H9 (cell line): Measurements from ENCODE around the gene CDK11A. TPM values are rescaled to one million over a fixed set of nuclear protein-coding genes. Genes with fewer than 3 reads are reported as not detected.

Source experiments
- DNase-seq: peaks from one replicate; pipeline ENCODE4 v3.0.0-alpha.2; 2017
- H2AFZ ChIP-seq: one replicate; pipeline ENCODE4 v1.6.1; 2013; ENCODE audit warnings: mild to moderate bottlenecking, low read length, control low read depth, moderate library complexity
- H2AK5ac ChIP-seq: 2 replicates; pipeline ENCODE4 v1.6.1; 2013; ENCODE audit warnings: low read length, control low read depth, mixed read lengths; ENCODE audit not compliant: insufficient read length
- H2BK120ac ChIP-seq: one replicate; pipeline ENCODE4 v1.6.1; 2013; ENCODE audit warnings: low read depth, mild to moderate bottlenecking, low read length, control low read depth, inconsistent platforms; ENCODE audit not compliant: poor library complexity, severe bottlenecking
- H2BK12ac ChIP-seq: 2 replicates; pipeline ENCODE4 v1.6.1; 2013; ENCODE audit warnings: low read length, control low read depth, mixed read lengths, low read depth; ENCODE audit not compliant: insufficient read length
- H2BK15ac ChIP-seq: 2 replicates; pipeline ENCODE4 v1.6.1; 2013; ENCODE audit warnings: low read depth, low read length, control low read depth
- H2BK20ac ChIP-seq: one replicate; pipeline ENCODE4 v1.6.1; 2013; ENCODE audit warnings: low read depth, mild to moderate bottlenecking, low read length, control low read depth, inconsistent platforms; ENCODE audit not compliant: poor library complexity, severe bottlenecking
- H2BK5ac ChIP-seq: 2 replicates; pipeline ENCODE4 v1.6.1; 2013; ENCODE audit warnings: low read length, control low read depth, mixed read lengths; ENCODE audit not compliant: insufficient read length
- H3K14ac ChIP-seq: 2 replicates; pipeline ENCODE4 v1.6.1; 2013; ENCODE audit warnings: low read length, control low read depth; ENCODE audit not compliant: insufficient read depth
- H3K18ac ChIP-seq: 2 replicates; pipeline ENCODE4 v1.6.1; 2013; ENCODE audit warnings: low read depth, mild to moderate bottlenecking, mixed read lengths, low read length, control low read depth; ENCODE audit not compliant: insufficient read length
- H3K23ac ChIP-seq: 2 replicates; pipeline ENCODE4 v1.6.1; 2013; ENCODE audit warnings: low read length, control low read depth, mixed read lengths, low read depth; ENCODE audit not compliant: insufficient read length
- H3K23me2 ChIP-seq: 2 replicates; pipeline ENCODE4 v1.6.1; 2013; ENCODE audit warnings: low read depth, mild to moderate bottlenecking, mixed read lengths, low read length, control low read depth; ENCODE audit not compliant: insufficient read length, poor library complexity, severe bottlenecking
- H3K27ac ChIP-seq: 2 replicates; pipeline ENCODE4 v1.5.1; 2013; ENCODE audit warnings: low read length, control low read depth, mixed read lengths, low read depth; ENCODE audit not compliant: insufficient read length
- H3K27me3 ChIP-seq: 2 replicates; pipeline ENCODE4 v1.6.1; 2013; ENCODE audit warnings: low read length, control low read depth, inconsistent platforms; ENCODE audit not compliant: insufficient read depth
- H3K4ac ChIP-seq: 2 replicates; pipeline ENCODE4 v1.6.1; 2013; ENCODE audit warnings: low read depth, mild to moderate bottlenecking, control low read depth, inconsistent platforms, low read length, moderate library complexity
- H3K4me1 ChIP-seq: 2 replicates; pipeline ENCODE4 v1.6.1; 2013; ENCODE audit warnings: low read length, control low read depth, inconsistent platforms; ENCODE audit not compliant: insufficient read depth
- H3K4me2 ChIP-seq: 2 replicates; pipeline ENCODE4 v1.6.1; 2013; ENCODE audit warnings: low read length, control low read depth, mixed read lengths; ENCODE audit not compliant: insufficient read length, insufficient read depth
- H3K56ac ChIP-seq: 2 replicates; pipeline ENCODE4 v1.6.1; 2013; ENCODE audit warnings: low read depth, mild to moderate bottlenecking, mixed read lengths, low read length, control low read depth; ENCODE audit not compliant: insufficient read length
- H3K79me1 ChIP-seq: 2 replicates; pipeline ENCODE4 v1.6.1; 2013; ENCODE audit warnings: low read depth, mild to moderate bottlenecking, moderate library complexity, low read length, control low read depth, inconsistent platforms; ENCODE audit not compliant: insufficient read depth, poor library complexity, severe bottlenecking
- H3K79me2 ChIP-seq: 2 replicates; pipeline ENCODE4 v1.6.1; 2013; ENCODE audit warnings: low read length, control low read depth, inconsistent platforms; ENCODE audit not compliant: insufficient read depth
- H3K9ac ChIP-seq: 2 replicates; pipeline ENCODE4 v1.6.1; 2013; ENCODE audit warnings: low read length, control low read depth, mixed read lengths; ENCODE audit not compliant: insufficient read length; ENCODE audit errors: extremely low read depth
- H3K9me3 ChIP-seq: one replicate; pipeline ENCODE4 v1.6.1; 2013; ENCODE audit warnings: low read depth, low read length, inconsistent platforms; ENCODE audit not compliant: control insufficient read depth
- H3T11ph ChIP-seq: one replicate; pipeline ENCODE4 v1.6.1; 2013; ENCODE audit warnings: mild to moderate bottlenecking, low read length, control low read depth, inconsistent platforms
- H4K20me1 ChIP-seq: one replicate; pipeline ENCODE4 v1.6.1; 2013; ENCODE audit not compliant: control insufficient read depth, insufficient read length, insufficient read depth
- H4K5ac ChIP-seq: 2 replicates; pipeline ENCODE4 v1.6.1; 2013; ENCODE audit warnings: low read depth, mild to moderate bottlenecking, mixed read lengths, low read length, control low read depth; ENCODE audit not compliant: insufficient read length
- H4K8ac ChIP-seq: replicated peaks from 2 replicates; pipeline ENCODE4 v1.6.1; 2013; ENCODE audit warnings: low read length, control low read depth, mixed read lengths, low read depth; ENCODE audit not compliant: insufficient read length
- H4K91ac ChIP-seq: 2 replicates; pipeline ENCODE4 v1.6.1; 2013; ENCODE audit warnings: low read depth, mild to moderate bottlenecking, moderate library complexity, mixed read lengths, low read length, control low read depth; ENCODE audit not compliant: insufficient read length
- H3K27ac Mint-ChIP-seq, 3 experiments: 2 replicates in 2 of 3; 3 replicates in 1 of 3; pipeline ENCODE4 v1.8.0; 2020 to 2021; ENCODE audit warnings: mixed read lengths in 3 of 3, mild to moderate bottlenecking in 1 of 3, moderate library complexity in 1 of 3
- H3K27me3 Mint-ChIP-seq: 2 replicates; pipeline ENCODE4 v1.8.0; 2021; ENCODE audit warnings: low read depth, mild to moderate bottlenecking, moderate library complexity, mixed read lengths
- H3K36me3 Mint-ChIP-seq, 3 experiments: 2 replicates in 2 of 3; 3 replicates in 1 of 3; pipeline ENCODE4 v1.8.0; 2020 to 2021; ENCODE audit warnings: low read depth in 3 of 3, mixed read lengths in 3 of 3; ENCODE audit not compliant: insufficient read depth in 1 of 3
- H3K4me1 Mint-ChIP-seq, 2 experiments: 2 replicates each; pipeline ENCODE4 v1.8.0; 2020; ENCODE audit warnings: mixed read lengths in 2 of 2
- H3K4me3 Mint-ChIP-seq, 2 experiments: 2 replicates in 1 of 2; 3 replicates in 1 of 2; pipeline ENCODE4 v1.8.0; 2020 to 2021; ENCODE audit warnings: mild to moderate bottlenecking in 2 of 2, mixed read lengths in 2 of 2, moderate library complexity in 1 of 2
- H3K9me3 Mint-ChIP-seq, 2 experiments: 2 replicates in 1 of 2; 3 replicates in 1 of 2; pipeline ENCODE4 v1.8.0; 2020; ENCODE audit warnings: mild to moderate bottlenecking in 2 of 2, mixed read lengths in 2 of 2, moderate library complexity in 1 of 2
- WGBS: extraction: QIAGEN DNeasy Blood & Tissue Kit; methylation state at CpG from one replicate; pipeline ENCODE4 v1.1.7; 2013; ENCODE audit warnings: missing lambda C conversion rate, low lambda C conversion rate, mixed read lengths; ENCODE audit not compliant: insufficient read length; ENCODE audit errors: extremely low coverage; 5-methylcytosine and 5-hydroxymethylcytosine counted together
- total RNA-seq: library from RNA; stranded (reverse); gene quantifications from 2 replicates; pipeline ENCODE4 v1.2.1, GENCODE V29; 2021
- TF ChIP-seq, protein P1 (sequence below): fragments of 200-600 bp; sonication (generic); conservative IDR thresholded peaks from 3 replicates; pipeline ENCODE4 v1.8.0; 2021; ENCODE audit warnings: antibody characterized with exemption, mild to moderate bottlenecking

CDK11A gene
- total RNA-seq, 1 experiment from 2014 or later = 49.5 TPM

GRCh38 chr1:1732381-1732780 lies 8.2 kb upstream of the CDK11A start:
- Histone ChIP-seq H3K4me1 (no peaks in the 10 kb centered on the region), H3K23ac (no peak overlapping the region), H3K14ac (no peak overlapping the region), H3K27me3 (no peaks in the 10 kb centered on the region), H2BK12ac (no peak overlapping the region), H4K91ac (no peak overlapping the region), H3K9me3 (no peaks in the 10 kb centered on the region), H3K79me1 (no peaks in the 10 kb centered on the region), H3K27ac (no peak overlapping the region), H3K79me2 (no peaks in the 10 kb centered on the region), H2BK120ac (no peak overlapping the region), H2BK20ac (no peak overlapping the region), H3K9ac (no peak overlapping the region), H3K18ac (no peak overlapping the region), H3K23me2 (no peaks in the 10 kb centered on the region), H3K56ac (no peak overlapping the region), H3K4me2 (no peak overlapping the region), H3T11ph (no peak overlapping the region), H4K5ac (no peak overlapping the region), H4K8ac (no peak overlapping the region), H2AK5ac (no peak overlapping the region), H2BK5ac (no peak overlapping the region), H2BK15ac (no peak overlapping the region), H2AFZ (no peak overlapping the region), H4K20me1 (no peaks in the 10 kb centered on the region), H3K4ac (no peak overlapping the region)
- Mint-ChIP-seq H3K4me3 (no peak overlapping the region), H3K36me3 (peaks cover 7 to 33% (median 23%) of the 10 kb centered on the region in 3 experiments; a peak in 6 of 7 replicates), H3K27ac (peak overlapping the region in 2 of 3 experiments; percentile 53 to 63; a peak in 2 of 7 replicates), H3K4me1 (no peaks in the 10 kb centered on the region), H3K27me3 (no peaks in the 10 kb centered on the region), H3K9me3 (no peaks in the 10 kb centered on the region)
- TF ChIP-seq, protein P1, sequence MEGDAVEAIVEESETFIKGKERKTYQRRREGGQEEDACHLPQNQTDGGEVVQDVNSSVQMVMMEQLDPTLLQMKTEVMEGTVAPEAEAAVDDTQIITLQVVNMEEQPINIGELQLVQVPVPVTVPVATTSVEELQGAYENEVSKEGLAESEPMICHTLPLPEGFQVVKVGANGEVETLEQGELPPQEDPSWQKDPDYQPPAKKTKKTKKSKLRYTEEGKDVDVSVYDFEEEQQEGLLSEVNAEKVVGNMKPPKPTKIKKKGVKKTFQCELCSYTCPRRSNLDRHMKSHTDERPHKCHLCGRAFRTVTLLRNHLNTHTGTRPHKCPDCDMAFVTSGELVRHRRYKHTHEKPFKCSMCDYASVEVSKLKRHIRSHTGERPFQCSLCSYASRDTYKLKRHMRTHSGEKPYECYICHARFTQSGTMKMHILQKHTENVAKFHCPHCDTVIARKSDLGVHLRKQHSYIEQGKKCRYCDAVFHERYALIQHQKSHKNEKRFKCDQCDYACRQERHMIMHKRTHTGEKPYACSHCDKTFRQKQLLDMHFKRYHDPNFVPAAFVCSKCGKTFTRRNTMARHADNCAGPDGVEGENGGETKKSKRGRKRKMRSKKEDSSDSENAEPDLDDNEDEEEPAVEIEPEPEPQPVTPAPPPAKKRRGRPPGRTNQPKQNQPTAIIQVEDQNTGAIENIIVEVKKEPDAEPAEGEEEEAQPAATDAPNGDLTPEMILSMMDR = no peak
- no peak for DNase-seq
- no CpG with 5 or more reads among the region's 17 CpGs for WGBS
